Head of caudate nucleus (tissue), 42 donors: Measurements from ENCODE around the gene DDX31.
A peak's percentile ranks its signal among the peaks of the same experiment; 100 is the strongest.

ENCODE experiments used
- DNase-seq, 42 donors: peaks; one replicate each; pipeline versions ENCODE4 v3.0.0 to v3.0.0-alpha.2; 2020 to 2021; ENCODE audit warnings: mixed read lengths in 7 of 42
- intact Hi-C: fragments of 100-400 bp; cut with DNase I; formaldehyde crosslinking; loops from one replicate; pipeline ENCODE4 v1.15.0; 2022

Gene DDX31

GRCh38 chr9:132564526-132564925 is 105.3 kb downstream of the DDX31 start:
- DNase-seq = no peak
- intact Hi-C loops = no loop called here

- intact Hi-C loops = no loop called here
- no peak for DNase-seq
Measured at GRCh38 chr9:132562306-132562573, 107.5 kb downstream of the DDX31 start.

GRCh38 chr9:132560616-132561202 is 109.1 kb downstream of the DDX31 start:
- intact Hi-C loops = no loop called here
- DNase-seq = no peak

GRCh38 chr9:132559711-132560110 is 110.1 kb downstream of the DDX31 start:
- no peak for DNase-seq
- intact Hi-C loops = no loop called here

GRCh38 chr9:132557159-132557558 is 112.6 kb downstream of the DDX31 start:
- intact Hi-C loops = no loop called here
- DNase-seq = no peak

GRCh38 chr9:132556714-132557113 is 113.1 kb downstream of the DDX31 start:
- intact Hi-C loops = no loop called here
- DNase-seq = no peak

GRCh38 chr9:132556235-132556634 is 113.5 kb downstream of the DDX31 start:
- no peak for DNase-seq
- intact Hi-C loops = no loop called here

- intact Hi-C loops = no loop called here
- DNase-seq = no peak
Measured at GRCh38 chr9:132555528-132555927, 114.3 kb downstream of the DDX31 start.

GRCh38 chr9:132554755-132555154 is 115.0 kb downstream of the DDX31 start:
- no peak for DNase-seq
- intact Hi-C loops = no loop called here

- intact Hi-C loops = no loop called here
- no peak for DNase-seq
Measured at GRCh38 chr9:132552041-132552440, 117.7 kb downstream of the DDX31 start.

GRCh38 chr9:132551556-132551955 is 118.2 kb downstream of the DDX31 start:
- intact Hi-C loops = no loop called here
- DNase-seq = no peak

- no peak for DNase-seq
Measured at GRCh38 chr9:132548751-132549640, 120.8 kb downstream of the DDX31 start.

GRCh38 chr9:132547976-132548730 is 121.6 kb downstream of the DDX31 start:
- intact Hi-C loops = no loop called here

More at GRCh38 chr9:132548751-132549640, 120.8 kb downstream of the DDX31 start:
- intact Hi-C loops = no loop called here

GRCh38 chr9:132547436-132547835 is 122.3 kb downstream of the DDX31 start:
- no peak for DNase-seq

More at GRCh38 chr9:132547976-132548730, 121.6 kb downstream of the DDX31 start:
- DNase-seq = no peak

GRCh38 chr9:132547052-132547431 is 122.7 kb downstream of the DDX31 start:
- DNase-seq = no peak
- intact Hi-C loops = no loop called here

More at GRCh38 chr9:132547436-132547835, 122.3 kb downstream of the DDX31 start:
- intact Hi-C loops = no loop called here

- intact Hi-C loops = no loop called here
- DNase-seq = peak in 26 of 42 donors; percentile 7 to 56 (median 27)
Measured at GRCh38 chr9:132546148-132547051, 123.4 kb downstream of the DDX31 start.

- intact Hi-C loops = no loop called here
- no peak for DNase-seq
Measured at GRCh38 chr9:132545578-132545977, 124.2 kb downstream of the DDX31 start.

GRCh38 chr9:132543960-132544359 is 125.8 kb downstream of the DDX31 start:
- intact Hi-C loops = no loop called here
- no peak for DNase-seq

GRCh38 chr9:132543251-132543650 is 126.5 kb downstream of the DDX31 start:
- no peak for DNase-seq
- intact Hi-C loops = no loop called here
